SH-SY5Y (cell line): ENCODE measurements around the gene SMYD3.

Experiments used
- GATA2 ChIP-seq: IDR thresholded peaks from 2 replicates; pipeline ENCODE4 v1.6.1; 2011; ENCODE audit warnings: mild to moderate bottlenecking, low read depth, low read length
- GATA3 ChIP-seq: IDR thresholded peaks from 2 replicates; pipeline ENCODE4 v1.6.1; 2011; ENCODE audit warnings: low read depth, mild to moderate bottlenecking, low read length, moderate library complexity

GRCh38 chr1:246306415-246307037 is 200.6 kb downstream of the SMYD3 start:
- TF ChIP-seq GATA3 (no peak), GATA2 (no peak)
